Panc1 (cell line): Measurements from ENCODE around the gene PRF1. TPM values are rescaled to one million over a fixed set of nuclear protein-coding genes. Genes with fewer than 3 reads are reported as not detected.

Experiments
- ATAC-seq: fragments of 200-7000 bp; cut with Tn5 transposase; 2 replicates; pipeline ENCODE4 v1.9.1; 2020; ENCODE audit warnings: mild to moderate bottlenecking, moderate library complexity
- BruUV-seq: library from RNA; stranded (reverse); fragments of 400-500 nt; replicated peaks from 2 replicates; lab custom pipeline; 2021; lab: Mats Ljungman, UMichigan
- CTCF ChIA-PET: fragments of 300-600 bp; sonication (Branson Sonifier 250); formaldehyde crosslinking; loops from one replicate; lab custom pipeline; 2022; ENCODE audit warnings: antibody characterized with exemption; lab: Charles Lee
- POLR2A ChIA-PET: fragments of 300-600 bp; sonication (Branson Sonifier 250); formaldehyde crosslinking; loops from one replicate; lab custom pipeline; 2022; ENCODE audit warnings: antibody characterized with exemption; lab: Charles Lee
- DNase-seq: peaks from one replicate; pipeline ENCODE4 v3.0.0-alpha.2; 2010; ENCODE audit warnings: low read depth, low spot score
- H3K27ac ChIP-seq: 2 replicates; pipeline ENCODE4 v1.5.1; 2011; ENCODE audit warnings: mild to moderate bottlenecking, low read length, inconsistent platforms
- H3K27me3 ChIP-seq: fragments of 200-500 bp; sonication (Bioruptor generic); 2 replicates; pipeline ENCODE4 v1.6.0; 2014; ENCODE audit warnings: low read length, inconsistent platforms; ENCODE audit not compliant: control insufficient read depth, insufficient read depth
- H3K36me3 ChIP-seq: fragments of 200-500 bp; sonication (Bioruptor generic); 2 replicates; pipeline ENCODE4 v1.5.1; 2014; ENCODE audit warnings: inconsistent platforms, mild to moderate bottlenecking, low read length, moderate library complexity; ENCODE audit not compliant: control insufficient read depth, insufficient read depth
- H3K4me1 ChIP-seq: 2 replicates; pipeline ENCODE4 v1.5.1; 2011; ENCODE audit warnings: inconsistent platforms, mild to moderate bottlenecking, low read length, moderate library complexity; ENCODE audit not compliant: control insufficient read depth, insufficient read depth
- H3K4me3 ChIP-seq, 2 experiments: 2 replicates each; pipeline ENCODE4 v1.5.1; 2011 to 2012; ENCODE audit warnings: low read depth in 2 of 2, low read length in 2 of 2, mild to moderate bottlenecking in 2 of 2, inconsistent platforms in 1 of 2, moderate library complexity in 1 of 2
- H3K9me3 ChIP-seq: fragments of 200-500 bp; sonication (Bioruptor generic); 2 replicates; pipeline ENCODE4 v1.5.1; 2014; ENCODE audit warnings: low read depth, mild to moderate bottlenecking, inconsistent platforms, low read length, moderate library complexity; ENCODE audit not compliant: control insufficient read depth, insufficient read depth
- CTCF ChIP-seq: fragments of 450-650 bp; IDR thresholded peaks from 2 replicates; pipeline ENCODE4 v1.5.1; 2017; ENCODE audit warnings: mild to moderate bottlenecking
- POLR2AphosphoS5 ChIP-seq: IDR thresholded peaks from 2 replicates; pipeline ENCODE4 v1.6.1; 2012; ENCODE audit warnings: mild to moderate bottlenecking, low read depth, low read length, moderate library complexity
- SIN3A ChIP-seq: IDR thresholded peaks from 2 replicates; pipeline ENCODE4 v1.6.1; 2012; ENCODE audit warnings: low read depth, mild to moderate bottlenecking, low read length, moderate library complexity, borderline replicate concordance; ENCODE audit not compliant: insufficient read depth
- TCF7L2 ChIP-seq: IDR thresholded peaks from 2 replicates; pipeline ENCODE4 v1.6.1; 2011; ENCODE audit warnings: mild to moderate bottlenecking, low read depth, low read length, inconsistent platforms
- in situ Hi-C: cut with HindIII; loops from 2 replicates; pipeline ENCODE4 v1.10.0; 2016; ENCODE audit warnings: low sequenced_read_pairs, low pct_unique_long_range_greater_than_20kb
- intact Hi-C: fragments of 100-400 bp; cut with micrococcal nuclease; formaldehyde crosslinking; loops from one replicate; pipeline ENCODE4 v1.10.0; 2022; ENCODE audit not compliant: unreplicated experiment
- total RNA-seq: library from RNA; stranded (reverse); gene quantifications from one replicate; pipeline ENCODE4 v1.2.1, GENCODE V29; 2021; ENCODE audit not compliant: unreplicated experiment
- TF ChIP-seq, protein P1 (sequence below), 2 experiments: IDR thresholded peaks; 2 replicates each; pipeline ENCODE4 v1.6.1; 2011 to 2012; ENCODE audit warnings: low read depth in 2 of 2, control low read depth in 1 of 2, low read length in 1 of 2, mild to moderate bottlenecking in 1 of 2, moderate library complexity in 1 of 2; ENCODE audit not compliant: insufficient read depth in 1 of 2

Gene PRF1
- total RNA-seq, 1 experiment from 2014 or later = not detected

DNA sequence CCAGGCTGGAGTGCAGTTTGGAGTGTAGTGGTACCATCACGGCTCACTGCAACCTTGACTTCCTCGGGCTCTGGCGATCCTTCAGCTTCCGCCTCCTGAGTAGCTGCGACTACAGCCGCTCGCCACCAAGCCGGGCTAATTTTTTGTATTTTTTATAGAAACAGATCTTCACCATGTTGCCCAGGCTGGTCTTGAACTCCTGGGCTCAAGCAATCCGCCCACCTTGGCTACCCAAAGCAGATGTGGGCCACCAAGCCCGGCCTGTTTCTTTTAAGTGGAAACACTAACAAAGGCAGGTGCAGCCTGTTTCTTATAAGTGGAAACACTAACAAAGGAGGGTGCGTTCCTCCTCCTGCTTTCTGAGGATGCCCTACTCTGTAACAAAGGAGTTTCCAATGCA, 18.2 kb downstream of the PRF1 start:
- POLR2A ChIA-PET = interaction anchor here (0.6 kb wide), 1 partner anchor 789 kb away, joined by 3 read pairs; no protein-coding TSS in a partner anchor
- Histone ChIP-seq H3K9me3 (no peaks in the 10 kb centered on the region), H3K27me3 (peaks cover 9% of the 10 kb centered on the region), H3K27ac (no peak overlapping the region), H3K4me3 (no peak overlapping the region), H3K4me1 (no peaks in the 10 kb centered on the region), H3K36me3 (no peaks in the 10 kb centered on the region)
- DNase-seq (no peak), ATAC-seq (no peak)
- TF ChIP-seq TCF7L2 (no peak), CTCF (no peak), POLR2AphosphoS5 (no peak)
- TF ChIP-seq, protein P1, sequence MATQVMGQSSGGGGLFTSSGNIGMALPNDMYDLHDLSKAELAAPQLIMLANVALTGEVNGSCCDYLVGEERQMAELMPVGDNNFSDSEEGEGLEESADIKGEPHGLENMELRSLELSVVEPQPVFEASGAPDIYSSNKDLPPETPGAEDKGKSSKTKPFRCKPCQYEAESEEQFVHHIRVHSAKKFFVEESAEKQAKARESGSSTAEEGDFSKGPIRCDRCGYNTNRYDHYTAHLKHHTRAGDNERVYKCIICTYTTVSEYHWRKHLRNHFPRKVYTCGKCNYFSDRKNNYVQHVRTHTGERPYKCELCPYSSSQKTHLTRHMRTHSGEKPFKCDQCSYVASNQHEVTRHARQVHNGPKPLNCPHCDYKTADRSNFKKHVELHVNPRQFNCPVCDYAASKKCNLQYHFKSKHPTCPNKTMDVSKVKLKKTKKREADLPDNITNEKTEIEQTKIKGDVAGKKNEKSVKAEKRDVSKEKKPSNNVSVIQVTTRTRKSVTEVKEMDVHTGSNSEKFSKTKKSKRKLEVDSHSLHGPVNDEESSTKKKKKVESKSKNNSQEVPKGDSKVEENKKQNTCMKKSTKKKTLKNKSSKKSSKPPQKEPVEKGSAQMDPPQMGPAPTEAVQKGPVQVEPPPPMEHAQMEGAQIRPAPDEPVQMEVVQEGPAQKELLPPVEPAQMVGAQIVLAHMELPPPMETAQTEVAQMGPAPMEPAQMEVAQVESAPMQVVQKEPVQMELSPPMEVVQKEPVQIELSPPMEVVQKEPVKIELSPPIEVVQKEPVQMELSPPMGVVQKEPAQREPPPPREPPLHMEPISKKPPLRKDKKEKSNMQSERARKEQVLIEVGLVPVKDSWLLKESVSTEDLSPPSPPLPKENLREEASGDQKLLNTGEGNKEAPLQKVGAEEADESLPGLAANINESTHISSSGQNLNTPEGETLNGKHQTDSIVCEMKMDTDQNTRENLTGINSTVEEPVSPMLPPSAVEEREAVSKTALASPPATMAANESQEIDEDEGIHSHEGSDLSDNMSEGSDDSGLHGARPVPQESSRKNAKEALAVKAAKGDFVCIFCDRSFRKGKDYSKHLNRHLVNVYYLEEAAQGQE (IDR thresholded peaks at IDR 0.05; ENCODE audit: insufficient read depth in 1 of 2, low read depth in 2 of 2, low read length in 1 of 2) = no peak
- CTCF ChIA-PET = no interaction called here
- intact Hi-C loops (no loop called here), in situ Hi-C loops (no loop called here)
- no TSS peak for BruUV-seq

- no peaks in the 10 kb centered on the region for H3K36me3 ChIP-seq
- in situ Hi-C loops = no loop called here
- DNase-seq = no peak
- ChIA-PET CTCF (no interaction called here), POLR2A (interaction anchor here (0.5 kb wide), 1 partner anchor 190 kb away, joined by 11 read pairs; no protein-coding TSS in a partner anchor)
- no peak overlapping the region for H3K27ac ChIP-seq
- intact Hi-C loops = no loop called here
- no peaks in the 10 kb centered on the region for H3K9me3 ChIP-seq
- no TSS peak for BruUV-seq
- ATAC-seq = no peak
- no peaks in the 10 kb centered on the region for H3K4me1 ChIP-seq
- H3K27me3 ChIP-seq = peaks cover 8% of the 10 kb centered on the region
- H3K4me3 ChIP-seq = no peak overlapping the region
- TF ChIP-seq CTCF (no peak), SIN3A (no peak), POLR2AphosphoS5 (no peak), TCF7L2 (no peak)
- TF ChIP-seq, protein P1 (IDR thresholded peaks at IDR 0.05; ENCODE audit: insufficient read depth in 1 of 2, low read depth in 2 of 2, low read length in 1 of 2) = no peak
These were observed 18.9 kb downstream of the PRF1 start for GRCh38 chr10:70583669-70584037.
